ENCODE measurements around the gene ARF6.

- TF ChIP-seq EGR1 (IDR thresholded peaks at IDR 0.05; ENCODE audit: low read depth in 2 of 2) (no peak), GABPA (IDR thresholded peaks at IDR 0.05 in 1 of 2, conservative IDR thresholded peaks at IDR 0.05 in 1 of 2) (no peak), CTCF (IDR thresholded peaks at IDR 0.05; ENCODE audit: low read depth, low read length, missing input control) (no peak)
Observed at GRCh38 chr14:49875640-49876198, 17.2 kb upstream of the ARF6 start.

Measured in liver (tissue), 3 donors.